Kidney (tissue), 14 donors: ENCODE results near the gene CDCP2. TPM values are rescaled to one million over a fixed set of nuclear protein-coding genes. Genes with fewer than 3 reads are reported as not detected.

Experiments
- DNase-seq, 5 donors: peaks; one replicate each; pipeline ENCODE4 v3.0.0-alpha.2; 2013 to 2020
- FAIRE-seq: peaks from 2 replicates; lab custom pipeline; 2012; peaks lifted over from hg19 to GRCh38; lab: Jason Lieb, UNC
- H3K27ac ChIP-seq, 2 donors: one replicate each; pipeline ENCODE4 v1.7.0; 2013; ENCODE audit warnings: low read depth in 2 of 2, low read length in 2 of 2, inconsistent platforms in 1 of 2
- H3K27me3 ChIP-seq: one replicate; pipeline ENCODE4 v1.7.1; 2013; ENCODE audit warnings: low read length, inconsistent platforms; ENCODE audit not compliant: control insufficient read depth, insufficient read depth
- H3K36me3 ChIP-seq, 3 donors: one replicate each; pipeline versions ENCODE4 v1.7.0 to v1.7.1; 2013; ENCODE audit warnings: low read length in 3 of 3, control low read depth in 1 of 3, inconsistent platforms in 1 of 3; ENCODE audit not compliant: insufficient read depth in 3 of 3, control insufficient read depth in 2 of 3
- H3K4me1 ChIP-seq, 3 donors: one replicate each; pipeline versions ENCODE4 v1.7.0 to v1.7.1; 2013; ENCODE audit warnings: low read length in 3 of 3, inconsistent platforms in 1 of 3, low read depth in 1 of 3; ENCODE audit not compliant: control insufficient read depth in 2 of 3, insufficient read depth in 2 of 3
- H3K4me3 ChIP-seq, 3 donors: one replicate each; pipeline versions ENCODE4 v1.7.0 to v1.8.1; 2013; ENCODE audit warnings: low read length in 3 of 3, control low read depth in 1 of 3, inconsistent platforms in 1 of 3
- H3K9ac ChIP-seq, 3 donors: one replicate each; pipeline versions ENCODE4 v1.7.0 to v1.7.1; 2013; ENCODE audit warnings: low read length in 3 of 3, control low read depth in 1 of 3, inconsistent platforms in 1 of 3
- H3K9me3 ChIP-seq, 3 donors: one replicate each; pipeline versions ENCODE4 v1.7.0 to v1.7.1; 2013; ENCODE audit warnings: low read length in 3 of 3, control low read depth in 1 of 3, inconsistent platforms in 1 of 3; ENCODE audit not compliant: control insufficient read depth in 2 of 3, insufficient read depth in 1 of 3
- intact Hi-C: fragments of 100-400 bp; cut with DNase I; formaldehyde crosslinking; loops from one replicate; pipeline ENCODE4 v1.11.1; 2022
- polyA plus RNA-seq: library from polyadenylated mRNA; stranded (reverse); fragments of 350-450 nt; fragmentation: Illumina TruSeq; extraction: RNeasy Lipid Tissue Mini Kit (QIAGEN cat#74804); gene quantifications from one replicate; pipeline ENCODE4 v1.2.3, GENCODE V29; 2014; ENCODE audit warnings: low read depth, low replicate concordance; ENCODE audit not compliant: insufficient read depth
- total RNA-seq: library from RNA; stranded (reverse); fragmentation: NEBNext Ultra II Directional; extraction: Animal tissue kit (Norgen Biotek cat#: 25700); gene quantifications from one replicate; pipeline ENCODE4 v1.2.1, GENCODE V29; 2021
- TF ChIP-seq, protein P1 (sequence below): IDR thresholded peaks from 3 replicates; pipeline ENCODE4 v1.5.1; 2012; ENCODE audit warnings: mild to moderate bottlenecking, moderate library complexity, borderline replicate concordance; ENCODE audit not compliant: insufficient read depth; ENCODE audit errors: extremely low read depth
- donor health status: control.
- donor health status: control.
- donor health status: control.
- donor health status: control.
- donor health status: control.
- donor health status: DM: yes; HTN: yes; CAD: no.
- donor health status: Normal renal cell carcinoma (clear cell type).

Gene CDCP2
- total and polyA plus RNA-seq, 2 donors from 2014 or later = 0.54 TPM; not detected in 1

GRCh38 chr1:54144366-54144765 is 8.4 kb downstream of the CDCP2 start:
- no peaks in the 10 kb centered on the region for H3K27me3 ChIP-seq
- no peak for DNase-seq
- intact Hi-C loops = no loop called here
- no peaks in the 10 kb centered on the region for H3K9me3 ChIP-seq
- H3K9ac ChIP-seq = no peak overlapping the region
- no peaks in the 10 kb centered on the region for H3K4me1 ChIP-seq
- no peaks in the 10 kb centered on the region for H3K36me3 ChIP-seq
- H3K4me3 ChIP-seq = no peak overlapping the region
- TF ChIP-seq, protein P1, sequence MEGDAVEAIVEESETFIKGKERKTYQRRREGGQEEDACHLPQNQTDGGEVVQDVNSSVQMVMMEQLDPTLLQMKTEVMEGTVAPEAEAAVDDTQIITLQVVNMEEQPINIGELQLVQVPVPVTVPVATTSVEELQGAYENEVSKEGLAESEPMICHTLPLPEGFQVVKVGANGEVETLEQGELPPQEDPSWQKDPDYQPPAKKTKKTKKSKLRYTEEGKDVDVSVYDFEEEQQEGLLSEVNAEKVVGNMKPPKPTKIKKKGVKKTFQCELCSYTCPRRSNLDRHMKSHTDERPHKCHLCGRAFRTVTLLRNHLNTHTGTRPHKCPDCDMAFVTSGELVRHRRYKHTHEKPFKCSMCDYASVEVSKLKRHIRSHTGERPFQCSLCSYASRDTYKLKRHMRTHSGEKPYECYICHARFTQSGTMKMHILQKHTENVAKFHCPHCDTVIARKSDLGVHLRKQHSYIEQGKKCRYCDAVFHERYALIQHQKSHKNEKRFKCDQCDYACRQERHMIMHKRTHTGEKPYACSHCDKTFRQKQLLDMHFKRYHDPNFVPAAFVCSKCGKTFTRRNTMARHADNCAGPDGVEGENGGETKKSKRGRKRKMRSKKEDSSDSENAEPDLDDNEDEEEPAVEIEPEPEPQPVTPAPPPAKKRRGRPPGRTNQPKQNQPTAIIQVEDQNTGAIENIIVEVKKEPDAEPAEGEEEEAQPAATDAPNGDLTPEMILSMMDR = no peak
- no peak for FAIRE-seq
- H3K27ac ChIP-seq = no peak overlapping the region

DNA sequence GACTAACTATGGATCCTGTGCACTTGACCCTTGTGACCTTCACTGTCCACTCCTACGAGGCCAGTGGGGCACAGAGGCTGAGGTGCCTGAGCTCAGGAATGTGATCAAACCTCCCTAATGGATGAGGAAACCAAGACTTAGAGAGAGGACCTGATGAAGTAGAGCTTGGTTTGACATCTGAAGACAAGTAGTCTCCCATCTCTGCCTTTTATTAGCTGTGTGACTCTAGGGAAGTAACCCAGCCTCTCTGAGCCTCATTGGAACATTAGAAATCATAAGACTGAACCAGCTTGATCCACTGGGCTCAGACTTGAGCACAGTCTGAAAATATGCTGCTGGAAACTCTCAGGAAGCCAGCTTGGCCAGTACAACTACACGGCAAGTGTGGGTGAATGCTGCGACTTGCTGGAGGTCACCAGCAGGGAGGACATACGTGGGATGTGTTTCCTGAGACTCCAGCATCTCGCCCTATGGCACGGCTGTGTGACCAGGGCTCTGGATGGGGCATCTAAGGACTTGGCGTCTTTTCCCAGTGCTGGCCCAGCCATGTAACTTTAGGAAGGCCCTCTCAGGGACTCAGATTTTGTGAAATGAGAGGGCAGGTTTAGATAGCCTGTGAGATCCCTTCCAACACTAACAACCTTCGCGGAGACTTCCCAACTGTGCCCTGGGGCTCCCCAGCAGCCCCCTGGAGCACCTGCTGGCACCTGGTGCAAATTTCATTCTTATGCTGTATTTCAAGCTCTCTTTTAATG is 10.5 kb downstream of the CDCP2 start:
- H3K36me3 ChIP-seq = no peaks in the 10 kb centered on the region
- H3K4me1 ChIP-seq = peaks cover 0 to 3% (median 0%) of the 10 kb centered on the region in 3 donors
- no peak for DNase-seq
- no peaks in the 10 kb centered on the region for H3K27me3 ChIP-seq
- intact Hi-C loops = no loop called here
- no peak overlapping the region for H3K9ac ChIP-seq
- no peak for FAIRE-seq
- H3K9me3 ChIP-seq = no peaks in the 10 kb centered on the region
- no peak overlapping the region for H3K27ac ChIP-seq
- no peak overlapping the region for H3K4me3 ChIP-seq
- TF ChIP-seq, protein P1 = no peak

DNA sequence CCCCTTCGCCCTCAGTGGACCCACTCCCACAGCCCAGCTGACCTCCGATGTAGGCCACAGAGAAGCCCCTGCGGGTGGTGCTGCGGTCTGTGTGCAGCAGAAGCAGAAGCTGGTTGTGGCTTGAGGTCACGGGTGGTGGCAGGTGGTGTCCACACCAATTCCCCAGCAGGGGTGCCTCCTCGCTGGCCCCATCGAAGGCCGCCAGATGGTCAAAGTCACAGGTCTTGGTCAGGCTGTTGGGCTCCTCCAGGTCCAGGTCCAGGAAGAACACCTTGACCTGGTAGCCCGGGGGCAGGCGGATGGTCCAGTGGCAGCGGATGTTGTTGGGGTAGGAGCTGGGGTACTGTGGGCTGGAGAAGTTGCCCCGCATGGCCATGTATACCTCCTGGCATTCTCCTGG is 13.1 kb downstream of the CDCP2 start:
- FAIRE-seq (no peak), DNase-seq (no peak)
- Histone ChIP-seq H3K36me3 (no peaks in the 10 kb centered on the region), H3K27me3 (no peaks in the 10 kb centered on the region), H3K27ac (no peak overlapping the region), H3K9ac (no peak overlapping the region), H3K9me3 (no peaks in the 10 kb centered on the region), H3K4me3 (no peak overlapping the region), H3K4me1 (peaks cover 0 to 5% (median 0%) of the 10 kb centered on the region in 3 donors)
- TF ChIP-seq, protein P1 = no peak
- intact Hi-C loops = no loop called here

GRCh38 chr1:54138994-54139393 is 13.8 kb downstream of the CDCP2 start:
- Histone ChIP-seq H3K36me3 (no peaks in the 10 kb centered on the region), H3K27ac (no peak overlapping the region), H3K9ac (no peak overlapping the region), H3K4me3 (no peak overlapping the region), H3K9me3 (no peaks in the 10 kb centered on the region), H3K4me1 (peaks cover 0 to 5% (median 0%) of the 10 kb centered on the region in 3 donors), H3K27me3 (no peaks in the 10 kb centered on the region)
- intact Hi-C loops = no loop called here
- TF ChIP-seq, protein P1 = no peak
- FAIRE-seq (no peak), DNase-seq (no peak)
